Fibroblast of lung (primary cell): Measurements from ENCODE around the gene CFAP410.

ENCODE experiments used
- CTCF ChIP-seq, 2 donors: IDR thresholded peaks in 1 of 2; conservative IDR thresholded peaks in 1 of 2; 1 replicate in 1 of 2; 2 replicates in 1 of 2; pipeline ENCODE4 v1.5.1; 2011 to 2012; ENCODE audit warnings: low read length in 2 of 2, control low read depth in 1 of 2, inconsistent platforms in 1 of 2, low read depth in 1 of 2, mild to moderate bottlenecking in 1 of 2
- EZH2 ChIP-seq: IDR thresholded peaks from 2 replicates; pipeline ENCODE4 v1.5.1; 2012; ENCODE audit warnings: low read length, control low read depth, mild to moderate bottlenecking; ENCODE audit errors: missing control alignments

- TF ChIP-seq CTCF (conservative IDR thresholded peaks at IDR 0.05 in 1 of 2, IDR thresholded peaks at IDR 0.05 in 1 of 2; ENCODE audit: low read depth in 1 of 2, low read length in 2 of 2) (no peak), EZH2 (no peak)
Measured at GRCh38 chr21:44383216-44383615, 44.0 kb upstream of the CFAP410 start.
